SU-DHL-6 (cell line): ENCODE data around the gene CCDC144A.
"Not testable (repeated sequence)": the region's sequence is repeated elsewhere in the genome, so short reads cannot be mapped to it uniquely, and the experiment has no call there.

Experiments used
- H2AFZ ChIP-seq: fragments of 200-600 bp; sonication (generic); 2 replicates; pipeline ENCODE4 v1.6.1; 2014; ENCODE audit warnings: low read depth, mild to moderate bottlenecking, moderate library complexity, mixed read lengths, antibody characterized with exemption, low read length; ENCODE audit not compliant: severe bottlenecking
- H3F3A ChIP-seq: fragments of 200-600 bp; shearing (Covaris generic); 2 replicates; pipeline ENCODE4 v1.6.0; 2016; ENCODE audit warnings: antibody characterized with exemption, mild to moderate bottlenecking; ENCODE audit not compliant: insufficient read depth
- H3K27ac ChIP-seq: fragments of 200-600 bp; sonication (generic); 2 replicates; pipeline ENCODE4 v1.5.1; 2016; ENCODE audit warnings: low read depth, mild to moderate bottlenecking, low read length, moderate library complexity, mixed read lengths
- H3K27me3 ChIP-seq: fragments of 200-600 bp; sonication (generic), shearing (Covaris generic); 2 replicates; pipeline ENCODE4 v1.6.0; 2014; ENCODE audit warnings: mild to moderate bottlenecking, low read length
- H3K36me3 ChIP-seq: fragments of 200-600 bp; sonication (generic); 2 replicates; pipeline ENCODE4 v1.6.1; 2014; ENCODE audit warnings: mild to moderate bottlenecking, low read length, mixed read lengths
- H3K4me2 ChIP-seq: fragments of 300-600, 200-600 bp; shearing (Covaris generic), sonication (generic); 2 replicates; pipeline ENCODE4 v1.6.0; 2014; ENCODE audit warnings: low read length, low read depth, mild to moderate bottlenecking; ENCODE audit not compliant: poor library complexity, severe bottlenecking
- H3K4me3 ChIP-seq: fragments of 200-600 bp; sonication (generic); 2 replicates; pipeline ENCODE4 v1.5.1; 2014; ENCODE audit warnings: antibody characterized with exemption, low read length, mild to moderate bottlenecking, mixed read lengths; ENCODE audit not compliant: insufficient read depth, poor library complexity, severe bottlenecking
- H3K79me2 ChIP-seq: fragments of 200-600 bp; sonication (generic); 2 replicates; pipeline ENCODE4 v1.6.1; 2014; ENCODE audit warnings: mild to moderate bottlenecking, low read length, moderate library complexity; ENCODE audit not compliant: insufficient read depth
- H3K9ac ChIP-seq: fragments of 200-600 bp; sonication (generic); 2 replicates; pipeline ENCODE4 v1.7.0; 2014; ENCODE audit warnings: mild to moderate bottlenecking, low read length
- H3K9me2 ChIP-seq: fragments of 200-600 bp; sonication (generic); replicated peaks from 2 replicates; pipeline ENCODE4 v1.6.1; 2014; ENCODE audit warnings: low read length; ENCODE audit not compliant: insufficient read depth
- H3K9me3 ChIP-seq: fragments of 200-600 bp; sonication (generic); 2 replicates; pipeline ENCODE4 v1.6.1; 2014; ENCODE audit warnings: low read length, mixed read lengths; ENCODE audit not compliant: insufficient read depth
- H4K20me1 ChIP-seq: fragments of 200-600 bp; sonication (generic); 2 replicates; pipeline ENCODE4 v1.6.1; 2014; ENCODE audit warnings: low read depth, mild to moderate bottlenecking, antibody characterized with exemption, low read length, moderate library complexity, mixed read lengths
- CTCF ChIP-seq: fragments of 200-600 bp; sonication (generic); IDR thresholded peaks from one replicate; pipeline ENCODE4 v1.5.1; 2017; ENCODE audit warnings: antibody characterized with exemption, mild to moderate bottlenecking, low read length, moderate library complexity; ENCODE audit not compliant: insufficient read depth, poor library complexity, severe bottlenecking

Gene CCDC144A

GRCh38 chr17:16751224-16751923 is 61.3 kb downstream of the CCDC144A start:
- not testable (repeated sequence) for H3K9me3 ChIP-seq, H2AFZ ChIP-seq, H3K27me3 ChIP-seq, H3K27ac ChIP-seq, H4K20me1 ChIP-seq, H3F3A ChIP-seq, H3K9me2 ChIP-seq, H3K4me2 ChIP-seq, H3K4me3 ChIP-seq, H3K79me2 ChIP-seq, H3K36me3 ChIP-seq, H3K9ac ChIP-seq
- peak; percentile 17 for TF ChIP-seq CTCF

GRCh38 chr17:16751924-16752287 is 61.9 kb downstream of the CCDC144A start:
- H3K79me2 ChIP-seq, H4K20me1 ChIP-seq, H3K4me2 ChIP-seq, H3K27ac ChIP-seq, H3K9me2 ChIP-seq, H3K4me3 ChIP-seq, H3K27me3 ChIP-seq, H2AFZ ChIP-seq, H3K9me3 ChIP-seq, H3K36me3 ChIP-seq, H3K9ac ChIP-seq, H3F3A ChIP-seq: not testable (repeated sequence)

GRCh38 chr17:16757520-16757919 is 67.5 kb downstream of the CCDC144A start:
- not testable (repeated sequence) for H3K4me2 ChIP-seq, H3K27ac ChIP-seq, H4K20me1 ChIP-seq, H3K4me3 ChIP-seq, H3F3A ChIP-seq, H3K9me2 ChIP-seq, H3K27me3 ChIP-seq, H2AFZ ChIP-seq, H3K9ac ChIP-seq, H3K9me3 ChIP-seq, H3K36me3 ChIP-seq, H3K79me2 ChIP-seq

GRCh38 chr17:16758177-16758576 is 68.1 kb downstream of the CCDC144A start:
- not testable (repeated sequence) for H3K4me3 ChIP-seq, H3K9me3 ChIP-seq, H3K79me2 ChIP-seq, H3K27me3 ChIP-seq, H3F3A ChIP-seq, H2AFZ ChIP-seq, H3K36me3 ChIP-seq, H3K4me2 ChIP-seq, H3K9me2 ChIP-seq, H3K27ac ChIP-seq, H4K20me1 ChIP-seq, H3K9ac ChIP-seq

GRCh38 chr17:16768290-16769175 is 78.5 kb downstream of the CCDC144A start:
- not testable (repeated sequence) for H3K9ac ChIP-seq, H3K9me2 ChIP-seq, H3K27me3 ChIP-seq, H3K9me3 ChIP-seq, H3K4me2 ChIP-seq, H2AFZ ChIP-seq, H3K27ac ChIP-seq, H3K36me3 ChIP-seq, H3K79me2 ChIP-seq, H3F3A ChIP-seq, H3K4me3 ChIP-seq, H4K20me1 ChIP-seq

- H3K36me3 ChIP-seq, H3K27ac ChIP-seq, H3K9me3 ChIP-seq, H3K9ac ChIP-seq, H2AFZ ChIP-seq, H3K9me2 ChIP-seq, H3K4me2 ChIP-seq, H3K4me3 ChIP-seq, H3K79me2 ChIP-seq, H4K20me1 ChIP-seq, H3F3A ChIP-seq, H3K27me3 ChIP-seq: not testable (repeated sequence)
Measured at GRCh38 chr17:16772394-16773145, 82.5 kb downstream of the CCDC144A start.

- not testable (repeated sequence) for H3K27me3 ChIP-seq, H4K20me1 ChIP-seq, H3K4me3 ChIP-seq, H3K9me2 ChIP-seq, H3K9me3 ChIP-seq, H3K79me2 ChIP-seq, H3F3A ChIP-seq, H2AFZ ChIP-seq, H3K36me3 ChIP-seq, H3K27ac ChIP-seq, H3K4me2 ChIP-seq, H3K9ac ChIP-seq
Measured at GRCh38 chr17:16773146-16773522, 83.1 kb downstream of the CCDC144A start.
